Activated T-cell treated with anti-CD3 and anti-CD28 coated beads, Interleukin-2, amount 50 U/mL, for 1 hour (primary cell): ENCODE measurements around the gene MEI1.

ENCODE experiments used
- DNase-seq: peaks from one replicate; pipeline ENCODE4 v3.0.0-alpha.2; 2020

The MEI1 gene

DNA sequence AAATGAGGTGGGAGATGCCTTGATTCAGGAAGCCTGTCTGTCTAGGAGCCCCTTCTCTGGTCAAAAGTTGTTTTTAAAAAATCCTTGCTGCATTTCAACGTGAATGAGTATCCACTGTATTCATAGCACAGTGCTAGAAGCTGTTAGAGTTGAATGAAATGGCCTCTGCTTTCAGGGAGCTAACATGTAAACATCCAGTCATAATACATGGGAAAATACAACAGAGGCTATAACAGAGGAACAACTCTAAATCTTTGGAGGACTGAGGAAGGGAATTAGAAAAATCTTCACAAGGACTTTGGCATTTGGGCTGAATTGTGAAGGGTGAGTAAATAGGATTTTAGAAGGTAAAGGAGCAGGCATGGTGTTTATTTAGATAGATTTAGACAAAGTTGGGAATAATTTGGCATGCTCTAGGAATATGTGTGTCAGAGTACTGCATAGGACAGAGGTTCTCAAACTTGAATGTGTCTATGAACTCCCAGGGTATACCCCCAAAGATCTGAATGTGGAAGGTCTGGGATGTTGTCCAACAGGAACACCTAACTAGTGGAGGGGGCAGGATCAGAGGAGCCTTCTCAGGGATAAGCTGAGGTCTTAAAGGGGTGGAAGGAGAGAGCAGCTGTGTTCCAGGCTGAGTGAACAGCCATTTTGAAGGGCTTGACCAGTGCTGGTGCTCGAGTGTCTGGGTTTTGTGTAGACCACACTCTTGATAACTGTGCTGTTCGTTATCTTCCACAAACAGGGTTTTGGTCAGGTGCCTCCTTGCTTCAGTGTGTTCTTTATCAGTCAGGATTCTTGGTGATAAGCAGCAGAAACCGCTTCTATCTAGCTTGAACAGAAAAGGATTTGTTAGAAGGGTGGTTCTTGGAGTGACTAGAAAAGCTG, 146.3 kb downstream of the MEI1 start:
- DNase-seq = no peak

DNA sequence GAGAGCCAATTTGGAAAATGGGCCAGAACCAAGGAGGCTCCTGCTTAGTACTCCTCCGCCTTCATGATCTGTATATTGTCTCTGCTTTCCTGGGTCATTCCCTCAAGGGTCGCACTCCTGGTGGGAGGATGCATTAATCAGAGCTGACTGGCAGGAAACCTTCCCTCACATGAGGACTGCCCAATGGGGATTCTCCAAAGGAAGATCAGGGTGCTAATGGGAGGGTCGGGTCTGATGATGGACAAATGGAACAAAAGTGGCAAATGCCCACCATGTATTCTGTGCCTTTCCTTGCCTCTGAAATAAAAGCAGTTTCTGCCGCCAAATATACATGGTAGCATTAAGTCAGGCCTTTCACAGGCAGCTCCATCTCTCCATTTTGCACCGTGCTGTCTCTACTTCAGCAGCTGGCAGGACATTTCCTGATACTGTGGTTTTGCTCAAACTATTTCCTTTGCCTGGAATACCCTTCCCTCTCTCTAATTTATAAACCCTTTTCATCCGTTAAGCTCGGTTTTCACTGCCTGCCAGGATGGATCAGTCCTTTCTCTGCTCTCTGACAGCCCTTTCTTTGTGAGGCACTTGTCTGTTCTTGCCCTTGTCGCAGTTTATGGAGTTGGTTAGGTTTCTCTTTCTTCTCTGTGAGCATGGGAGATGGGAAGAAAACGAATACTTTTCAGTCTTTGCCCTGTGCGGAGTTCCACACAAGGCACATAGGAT, 147.1 kb downstream of the MEI1 start:
- no peak for DNase-seq

DNA sequence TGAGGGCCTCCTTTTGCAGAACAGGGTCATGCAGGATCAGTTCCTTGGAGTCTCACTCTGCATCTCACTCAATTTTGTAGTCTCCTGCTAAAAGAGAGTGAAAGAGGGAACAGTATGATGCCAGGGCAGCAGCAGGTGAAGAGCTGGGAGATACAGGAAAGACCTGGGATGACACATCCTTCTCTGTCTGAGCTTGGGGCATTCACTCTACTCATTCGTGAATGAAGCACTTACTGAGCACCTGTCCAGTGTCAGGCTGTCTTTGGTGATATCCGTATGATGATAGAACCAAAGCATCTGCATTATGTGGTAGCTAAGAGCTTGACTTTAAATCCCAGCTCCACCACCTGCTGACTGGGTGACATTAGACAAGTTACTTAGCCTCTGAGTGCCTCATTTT, 148.0 kb downstream of the MEI1 start:
- no peak for DNase-seq

DNA sequence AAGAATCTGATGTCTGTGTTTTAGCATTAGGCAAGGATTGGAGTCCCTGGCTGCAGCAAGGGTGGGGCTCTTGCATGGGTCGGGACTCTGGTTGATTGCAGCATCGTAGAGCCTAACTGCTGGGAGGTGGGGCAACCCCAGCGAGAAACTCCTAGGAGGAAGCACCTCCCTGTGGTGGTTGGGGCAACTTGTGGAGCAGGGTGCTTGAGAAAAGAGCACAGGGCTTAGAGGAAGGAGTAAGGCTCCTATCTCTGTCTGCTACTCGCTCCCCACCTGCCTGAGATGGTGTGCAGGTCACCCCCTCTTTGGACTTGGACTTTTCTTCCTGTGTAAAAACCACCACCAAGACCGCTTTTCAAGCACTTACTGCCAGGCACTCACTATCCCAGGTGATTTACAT, 149.2 kb downstream of the MEI1 start:
- DNase-seq = no peak
